Measurements from ENCODE around the gene APRT.
"Not testable (repeated sequence)": the region's sequence is repeated elsewhere in the genome, so short reads cannot be mapped to it uniquely, and the experiment has no call there.

Gene APRT

DNA sequence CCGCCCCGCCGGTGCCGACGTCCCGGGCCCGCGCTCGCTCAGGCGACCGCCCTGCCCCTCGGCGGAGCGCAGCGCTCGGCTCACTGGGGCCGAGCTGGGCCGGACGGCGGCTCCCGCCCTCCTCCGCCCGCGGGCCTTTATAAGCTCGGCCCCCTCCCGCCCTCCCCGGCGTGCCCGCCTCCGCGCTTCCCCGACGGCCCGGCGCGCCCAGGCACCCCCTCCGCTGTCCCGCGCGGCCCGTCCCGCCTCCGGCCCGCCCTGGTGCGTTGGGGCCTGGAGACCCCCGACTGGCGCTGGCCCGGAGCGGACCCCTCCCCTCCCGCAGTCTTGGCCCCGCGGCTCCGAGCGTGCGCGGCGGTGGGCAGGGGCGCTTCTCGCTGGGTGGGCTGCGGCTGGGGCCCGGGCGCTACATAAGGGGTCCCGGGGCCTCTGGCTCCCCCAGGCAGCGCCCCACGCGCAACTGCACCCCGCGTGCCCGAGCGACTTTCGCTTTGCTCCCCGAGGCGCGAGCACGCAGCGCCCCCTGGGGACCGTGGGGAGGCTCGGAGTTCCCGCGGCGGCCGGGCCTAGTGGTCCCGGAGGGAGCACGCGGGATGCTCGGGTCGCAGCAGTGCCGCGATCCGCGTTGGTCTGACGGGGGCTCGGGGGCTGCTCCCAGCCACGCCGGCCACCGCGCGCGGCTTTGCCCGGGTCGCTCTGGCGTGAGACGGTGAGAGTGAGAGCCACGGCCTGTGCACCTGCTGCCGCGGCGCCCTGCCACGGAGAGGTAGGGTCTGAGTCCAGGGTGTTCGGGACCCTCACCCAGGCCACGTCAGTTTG is 26.4 kb downstream of the APRT start, which contains the start of gene PIEZO1:
Gene PIEZO1 (minus strand): TSS at position 115 of the 819 bp plus-strand sequence. CDS start 256 bp downstream, outside the sequence.
- peak; percentile 76 for DNase-seq

DNA sequence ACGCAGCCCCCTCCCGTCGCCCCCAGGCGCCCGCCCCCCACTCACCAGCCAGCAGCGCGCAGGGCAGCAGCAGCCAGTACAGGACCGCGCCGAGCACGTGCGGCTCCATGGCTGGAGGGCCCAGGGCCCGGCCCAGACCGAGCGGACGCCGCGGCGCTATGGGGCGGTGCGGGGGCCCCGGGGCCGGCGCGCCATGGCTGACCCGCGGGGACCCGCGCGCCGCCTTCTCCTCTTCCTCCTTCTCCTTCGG is 26.9 kb downstream of the APRT start:
- DNase-seq, result no peak

DNA sequence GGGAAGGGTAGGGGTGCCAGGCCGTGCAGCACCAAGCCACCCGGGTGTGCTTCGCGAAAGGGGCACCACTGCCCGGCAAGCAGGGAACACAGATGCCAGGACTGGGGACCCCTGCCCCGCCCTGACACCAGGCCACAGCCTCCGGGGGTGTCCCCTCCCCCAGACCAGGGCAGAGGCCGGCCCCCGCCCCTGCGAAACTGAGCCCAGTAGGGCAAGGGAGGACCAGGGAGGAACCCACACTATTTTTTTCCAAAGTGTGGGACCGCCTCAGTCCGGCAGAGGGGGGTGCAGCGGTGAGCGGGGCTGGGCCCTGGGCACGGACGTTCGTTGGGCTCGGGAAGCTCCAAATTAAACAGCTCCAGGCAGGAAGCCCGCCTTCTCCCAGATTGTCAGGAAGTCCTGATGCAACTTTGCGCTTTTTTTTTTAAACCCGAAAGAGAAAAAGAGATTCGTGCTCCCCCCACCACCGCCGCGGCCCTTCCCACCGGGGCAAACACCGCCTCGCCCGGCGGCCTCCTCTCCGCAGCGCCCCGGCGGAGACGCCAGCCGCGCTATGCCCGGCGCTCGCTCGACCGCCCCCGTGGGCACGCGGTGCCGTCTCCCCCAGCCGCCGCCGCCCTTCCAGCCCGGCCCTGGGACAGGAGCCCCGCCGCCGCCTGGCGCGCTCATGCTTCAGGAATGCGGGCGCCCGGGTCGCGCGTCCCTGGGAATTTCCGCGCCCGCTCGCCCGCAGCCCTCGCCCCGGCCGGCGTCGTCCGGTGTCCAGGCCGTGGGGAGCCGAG is 27.5 kb downstream of the APRT start:
- peak; percentile 65 for DNase-seq

GRCh38 chr16:88783391-88784073 is 28.2 kb downstream of the APRT start:
- DNase-seq, result peak; percentile 43

GRCh38 chr16:88782454-88783390 is 29.0 kb downstream of the APRT start:
- DNase-seq, result peak; percentile 44

DNA sequence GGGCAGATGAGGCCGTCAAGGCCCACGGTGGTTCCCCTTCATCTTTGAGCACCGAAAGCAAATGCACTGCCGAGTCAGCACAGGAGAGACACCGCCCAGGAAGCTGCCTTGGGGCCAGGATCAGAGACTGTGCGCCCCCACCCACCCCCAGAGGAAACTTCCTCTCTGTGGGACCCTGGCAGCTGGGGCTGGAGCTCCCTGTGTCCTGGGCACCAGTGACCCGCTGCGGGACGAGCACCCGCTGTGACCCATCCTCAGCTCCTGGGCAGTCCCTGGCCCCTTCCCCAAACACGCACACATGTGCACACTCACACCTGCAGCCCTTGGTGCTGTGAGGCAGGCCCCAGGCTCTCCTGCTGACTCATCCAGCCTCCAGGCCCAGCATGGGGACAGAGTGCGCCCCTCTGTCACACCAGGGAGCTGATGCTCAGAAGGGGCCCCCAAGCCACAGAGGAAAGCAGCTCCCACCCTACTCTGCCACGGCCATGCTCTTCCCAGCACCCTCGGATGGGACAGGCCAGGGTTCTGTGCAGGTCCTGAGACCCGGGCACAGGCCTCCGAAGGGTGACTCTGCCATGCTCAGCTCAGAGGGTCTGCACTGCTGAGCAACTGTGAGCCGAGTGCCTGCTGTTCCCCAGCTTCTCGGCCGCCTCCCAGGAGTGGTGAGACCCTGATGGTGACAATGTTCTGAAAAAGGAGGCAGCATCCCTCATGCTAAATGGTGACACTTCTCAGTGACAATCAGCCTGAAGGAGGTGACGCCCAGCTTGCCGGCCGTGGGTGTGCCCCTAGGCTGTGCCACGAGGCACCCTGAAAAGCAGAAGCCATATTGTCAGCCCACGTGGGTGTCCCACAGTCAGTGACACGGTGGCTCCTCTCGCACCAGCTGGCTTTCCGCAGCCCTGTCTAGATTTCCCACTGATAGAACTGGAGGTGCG is 30.3 kb downstream of the APRT start:
- peak; percentile 83 for DNase-seq

DNA sequence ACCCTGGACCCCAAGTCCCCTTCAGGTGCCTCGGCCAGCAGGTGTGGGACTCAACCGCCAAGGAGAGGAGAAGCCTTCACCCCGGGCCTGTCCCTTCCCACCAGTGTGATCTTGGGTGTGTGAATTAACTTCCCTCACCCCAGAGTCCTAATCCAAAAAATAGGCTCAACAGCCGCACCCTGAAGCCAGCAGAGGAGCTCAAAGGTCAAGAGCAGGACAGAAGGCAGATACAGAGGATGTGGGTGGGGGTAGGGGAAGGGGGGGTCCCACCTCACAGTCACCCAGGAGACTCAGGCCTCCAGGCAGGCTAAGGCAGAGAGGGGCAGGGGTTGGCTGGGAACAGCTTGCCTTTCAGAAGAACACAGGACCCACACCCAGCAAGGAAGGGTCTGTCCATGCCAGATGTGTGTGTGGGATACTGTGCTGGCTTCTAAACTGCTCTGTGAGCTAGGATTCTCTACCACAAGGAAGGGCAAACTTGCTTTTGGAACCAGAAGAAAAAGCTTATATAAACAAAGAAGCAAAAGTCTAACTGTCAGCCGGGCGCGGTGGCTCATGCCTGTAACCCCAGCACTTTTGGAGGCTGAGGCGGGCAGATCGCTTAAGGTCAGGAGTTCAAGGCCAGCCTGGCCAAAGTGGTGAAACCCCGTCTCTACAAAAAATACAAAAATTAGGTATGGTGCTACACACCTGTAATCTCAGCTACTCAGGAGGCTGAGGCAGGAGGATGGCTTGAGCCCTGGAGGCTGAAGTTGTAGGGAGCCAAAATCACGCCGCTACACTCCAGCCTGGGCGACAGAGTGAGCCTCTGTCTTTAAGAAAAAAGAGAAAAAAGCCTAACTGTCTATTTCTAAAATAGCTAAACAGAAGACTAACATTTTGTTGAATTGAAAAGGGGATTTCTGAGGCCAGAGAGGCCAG is 31.3 kb downstream of the APRT start:
- peak; percentile 21 for DNase-seq

GRCh38 chr16:88779406-88780141 is 32.2 kb downstream of the APRT start:
- DNase-seq, result no peak

GRCh38 chr16:88778541-88779065 is 33.1 kb downstream of the APRT start:
- DNase-seq, result no peak

DNA sequence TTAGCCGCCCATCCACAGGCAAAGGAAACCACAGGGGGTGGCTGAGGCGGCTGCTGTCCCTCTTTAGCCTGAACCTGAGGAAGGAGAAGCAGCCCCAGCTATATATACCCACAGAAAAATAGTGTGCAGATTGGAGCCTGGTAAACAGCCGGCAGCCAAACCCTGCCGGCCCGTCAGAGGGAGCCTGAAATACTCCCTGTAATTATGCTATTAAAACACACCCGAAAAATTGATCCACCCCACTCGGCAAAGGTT is 33.5 kb downstream of the APRT start:
- DNase-seq, result no peak

- DNase-seq, result no peak
These were observed 34.1 kb downstream of the APRT start for GRCh38 chr16:88777471-88778270.

DNA sequence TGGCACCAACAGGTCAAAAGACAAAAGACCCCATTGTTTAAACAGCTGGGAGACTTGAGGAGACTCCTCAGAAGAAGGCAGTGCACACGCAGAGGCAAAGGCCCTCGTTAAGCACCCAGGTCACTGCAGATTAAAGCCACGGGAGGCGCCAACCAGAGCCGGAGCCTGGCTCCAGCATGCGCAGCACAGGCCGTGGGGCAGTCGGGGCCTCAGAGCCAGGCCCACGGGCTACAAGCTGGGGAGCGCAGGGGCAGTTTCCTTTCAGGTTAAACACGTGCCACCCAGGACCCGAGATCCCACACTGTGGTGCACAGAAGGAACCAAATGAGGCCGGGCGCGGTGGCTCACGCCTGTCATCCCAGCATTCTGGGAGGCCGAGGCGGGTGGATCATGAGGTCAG is 35.9 kb downstream of the APRT start:
- no peak for DNase-seq

- DNase-seq, result no peak
These were observed 37.0 kb downstream of the APRT start for GRCh38 chr16:88774544-88775393.

DNA sequence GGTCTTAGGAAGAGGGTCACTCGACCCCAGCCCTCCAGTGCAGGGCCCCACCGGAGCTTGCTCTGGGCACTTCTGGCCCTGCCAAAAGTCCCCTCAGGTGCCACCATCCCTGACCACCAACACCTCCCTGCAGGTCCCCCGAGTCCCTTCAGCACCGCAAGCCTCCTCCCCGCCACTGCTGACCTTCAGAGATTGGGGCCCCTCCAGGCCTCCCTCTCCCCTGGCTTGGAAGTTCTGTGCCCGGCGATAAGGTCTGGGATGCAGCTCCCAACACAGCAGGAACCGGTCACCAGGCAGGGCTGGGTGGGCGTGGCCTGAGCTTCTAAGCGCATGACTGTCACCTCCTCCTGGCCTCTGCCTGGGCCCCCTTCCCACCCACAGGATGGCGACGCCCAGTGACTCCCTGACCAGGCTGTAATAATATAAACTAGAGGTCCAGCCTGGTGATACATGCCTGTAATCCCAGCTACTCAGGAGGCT is 37.9 kb downstream of the APRT start:
- no peak for DNase-seq

- no peak for DNase-seq
These were observed 38.6 kb downstream of the APRT start for GRCh38 chr16:88772871-88773811.

DNA sequence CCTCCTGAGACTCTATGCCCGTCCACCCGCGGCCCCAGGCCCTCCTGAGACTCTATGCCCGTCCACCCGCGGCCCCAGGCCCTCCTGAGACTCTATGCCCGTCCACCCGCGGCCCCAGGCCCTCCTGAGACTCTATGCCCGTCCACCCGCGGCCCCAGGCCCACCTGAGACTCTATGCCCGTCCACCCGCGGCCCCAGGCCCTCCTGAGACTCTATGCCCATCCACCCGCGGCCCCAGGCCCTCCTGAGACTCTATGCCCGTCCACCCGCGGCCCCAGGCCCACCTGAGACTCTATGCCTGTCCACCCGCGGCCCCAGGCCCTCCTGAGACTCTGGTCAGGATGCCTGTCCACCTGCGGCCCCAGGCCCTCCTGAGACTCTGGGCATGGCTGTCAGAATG is 39.9 kb downstream of the APRT start:
- DNase-seq, result not testable (repeated sequence)
